Left renal cortex interstitium (tissue), 4 donors: ENCODE measurements around the gene PCGF3. TPM values are rescaled to one million over a fixed set of nuclear protein-coding genes. Genes with fewer than 3 reads are reported as not detected.
"Not testable (repeated sequence)": the region's sequence is repeated elsewhere in the genome, so short reads cannot be mapped to it uniquely, and the experiment has no call there.

Experiments
- DNase-seq, 4 donors: peaks; one replicate each; pipeline ENCODE4 v3.0.0-alpha.2; 2013; ENCODE audit warnings: low read depth in 4 of 4, low spot score in 2 of 4, missing footprints in 1 of 4
- polyA plus RNA-seq, 4 donors: library from polyadenylated mRNA; unstranded; fragments of 120-200 nt; gene quantifications; one replicate each; pipeline ENCODE4 v1.2.1, GENCODE V29; 2013; ENCODE audit not compliant: insufficient read length in 4 of 4

PCGF3 gene
- polyA plus RNA-seq, 4 donors, result 56.8 to 102 (median 81.9) TPM

DNA sequence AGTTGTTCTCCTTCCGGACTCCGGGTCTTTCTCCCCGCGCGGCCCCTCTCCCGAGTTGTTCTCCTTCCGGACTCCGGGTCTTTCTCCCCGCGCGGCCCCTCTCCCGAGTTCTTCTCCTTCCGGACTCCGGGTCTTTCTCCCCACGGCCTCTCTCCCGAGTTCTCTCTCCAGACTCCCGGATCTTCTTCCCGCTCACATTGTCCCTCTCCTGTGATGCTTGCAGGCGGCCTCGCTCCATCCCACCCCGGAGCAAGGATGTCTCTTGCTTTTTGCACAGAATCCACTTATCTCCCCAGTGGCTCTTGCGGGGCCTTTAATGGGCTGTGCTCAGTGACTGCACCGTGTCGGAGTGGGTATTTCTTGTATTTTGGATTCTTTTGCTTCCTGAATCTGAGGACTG is 54.2 kb downstream of the PCGF3 start:
- DNase-seq, result not testable (repeated sequence)

DNA sequence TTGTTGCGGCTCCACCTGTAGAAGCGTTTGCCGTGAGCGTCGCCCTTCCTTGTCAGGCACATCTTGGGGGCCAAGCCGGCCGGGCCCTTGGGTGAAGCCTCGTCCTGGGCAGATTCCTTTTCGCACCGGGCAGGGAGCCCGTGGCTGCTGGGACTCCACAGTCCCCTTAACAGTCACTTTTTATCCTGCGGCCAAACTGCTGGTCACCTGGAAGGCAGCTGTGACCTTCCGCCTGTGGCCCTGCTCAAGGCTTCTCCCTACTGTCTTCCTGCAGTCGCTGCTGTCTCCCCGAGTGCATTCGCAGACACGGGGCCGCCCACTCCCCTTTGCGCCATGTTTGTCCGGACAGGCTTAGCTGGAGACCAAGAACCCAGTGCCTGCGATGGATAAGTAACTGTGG is 55.0 kb downstream of the PCGF3 start:
- DNase-seq, result no peak

DNA sequence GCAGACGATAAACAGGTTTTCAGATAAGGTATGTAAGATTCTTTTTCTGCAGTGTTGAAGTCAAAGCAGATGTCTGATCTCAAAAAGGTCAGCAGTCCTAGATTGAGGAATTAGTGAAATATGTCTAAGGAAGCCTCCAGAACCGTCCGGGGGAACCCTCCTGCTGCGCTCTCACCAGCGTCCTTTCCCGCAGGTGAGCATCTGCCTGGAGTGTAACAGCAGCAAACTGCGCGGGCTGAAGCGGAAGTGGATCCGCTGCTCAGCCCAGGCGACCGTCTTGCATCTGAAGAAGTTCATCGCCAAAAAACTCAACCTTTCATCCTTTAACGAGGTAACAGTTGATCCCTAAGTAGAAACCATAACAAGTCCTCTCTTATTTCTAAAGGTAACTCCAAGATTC is 55.5 kb downstream of the PCGF3 start:
- DNase-seq, result no peak

DNA sequence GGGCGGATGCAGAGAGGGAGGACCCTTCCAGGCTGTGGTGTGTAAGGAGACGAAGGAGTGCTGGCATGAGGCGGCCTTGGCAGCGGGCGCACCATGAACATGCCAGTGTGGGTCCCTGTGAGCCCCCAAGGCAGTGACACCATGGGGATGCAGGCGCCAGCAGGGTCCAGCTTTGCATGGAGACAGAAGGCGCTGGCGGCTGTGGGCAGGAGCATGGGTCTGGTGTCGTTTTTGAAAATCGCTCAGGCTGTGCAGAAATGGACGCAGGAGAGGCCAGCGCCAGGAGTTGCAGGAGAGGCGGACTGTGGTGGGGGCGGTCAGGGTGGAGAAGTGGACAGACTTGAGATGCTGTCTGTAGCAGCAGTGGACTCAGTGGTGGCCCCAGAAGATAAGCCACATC is 56.1 kb downstream of the PCGF3 start:
- DNase-seq, result no peak

DNA sequence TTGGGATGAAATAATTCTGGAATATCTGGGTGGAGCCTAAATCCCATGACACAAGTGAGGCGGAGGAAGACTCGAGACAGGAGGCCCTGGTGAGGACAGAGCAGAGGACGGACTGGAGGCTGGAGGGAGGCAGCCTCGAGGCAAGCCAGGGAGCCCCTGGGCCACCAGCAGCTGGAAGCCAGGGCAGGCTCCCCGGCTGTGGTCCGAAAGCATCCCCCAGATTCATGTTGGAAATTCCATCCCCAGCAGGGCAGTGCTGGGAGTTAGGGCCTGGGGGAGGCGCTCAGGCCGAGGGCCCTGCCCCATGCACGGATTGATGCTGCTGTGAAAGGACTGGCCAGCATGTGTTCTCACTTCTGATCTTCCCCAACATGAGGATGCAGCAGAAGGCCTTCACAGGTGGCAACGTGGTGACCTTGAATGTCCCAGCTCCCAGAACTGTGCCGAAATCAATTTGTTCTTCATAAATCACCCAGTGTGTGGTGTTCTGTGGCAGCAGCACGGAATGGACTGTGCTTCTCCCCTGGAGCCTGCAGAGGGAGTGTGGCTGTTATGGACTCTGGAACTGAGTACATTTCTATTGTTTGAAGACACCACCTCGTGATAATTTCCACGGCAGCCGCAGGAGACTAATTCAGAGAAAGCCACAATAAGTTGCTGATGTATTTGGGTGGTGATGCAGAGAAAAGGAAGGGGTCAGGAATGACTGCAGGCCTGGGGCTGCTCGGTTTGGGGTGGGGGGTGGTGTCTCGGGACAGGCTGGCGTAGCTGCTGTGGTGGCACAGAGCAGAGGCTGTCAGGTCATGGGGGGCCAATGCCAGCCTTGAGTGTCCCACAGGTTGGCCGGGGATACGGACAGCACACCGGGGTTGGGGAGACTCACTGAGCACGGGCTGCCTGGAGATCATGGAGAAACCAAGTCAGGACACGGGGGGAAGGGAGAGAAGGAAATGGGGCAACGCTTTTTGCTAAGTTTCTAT is 56.9 kb downstream of the PCGF3 start:
- no peak for DNase-seq

DNA sequence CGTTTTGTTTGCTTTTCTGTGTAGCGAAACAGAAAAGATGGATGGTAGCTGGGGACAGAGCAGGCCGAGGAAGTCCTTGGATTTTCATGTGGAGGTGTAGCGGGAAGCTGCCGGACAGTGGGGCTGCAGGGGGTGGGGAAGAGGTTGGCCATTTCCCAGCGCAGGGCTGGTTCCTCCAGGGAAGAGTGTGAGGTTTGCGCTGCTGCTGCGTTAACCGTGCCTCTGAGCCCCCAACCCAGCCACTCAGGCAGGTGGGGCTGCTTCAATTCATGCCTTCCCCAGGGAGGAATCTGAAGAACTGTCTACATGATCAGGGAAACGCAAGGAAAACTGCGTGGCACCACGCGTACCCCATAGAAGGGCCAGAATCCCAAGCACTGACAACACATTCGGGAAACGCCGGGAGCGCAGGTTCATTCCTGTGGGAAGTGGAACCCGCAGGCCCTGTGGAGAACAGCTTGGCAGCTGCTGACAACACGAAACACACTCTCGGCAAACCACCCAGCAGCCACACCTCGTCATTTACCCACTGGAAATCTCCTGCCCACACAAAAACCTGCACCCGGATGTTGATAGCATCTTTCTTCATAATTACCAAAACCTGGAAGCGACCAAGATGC is 57.7 kb downstream of the PCGF3 start:
- no peak for DNase-seq

DNA sequence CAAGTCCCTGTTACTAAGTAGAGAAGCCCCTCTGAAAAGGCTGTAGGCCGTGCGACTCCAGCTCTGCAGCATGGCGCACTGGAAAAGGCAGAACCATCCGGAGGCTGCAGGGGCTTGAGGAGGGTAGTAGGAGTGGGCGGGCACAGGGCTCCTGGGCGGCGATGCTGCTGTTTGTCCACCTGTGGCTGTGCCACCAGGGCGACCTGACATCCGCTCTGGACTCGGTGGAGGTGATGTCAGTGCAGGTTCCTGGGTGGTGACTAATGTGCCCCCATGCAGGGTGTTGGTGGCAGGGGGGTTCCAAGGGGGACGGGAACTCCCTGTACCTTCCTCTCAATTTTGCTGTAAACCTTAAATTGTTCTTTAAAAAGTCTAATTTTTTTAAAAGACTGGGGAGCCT is 58.3 kb downstream of the PCGF3 start:
- DNase-seq, result no peak

DNA sequence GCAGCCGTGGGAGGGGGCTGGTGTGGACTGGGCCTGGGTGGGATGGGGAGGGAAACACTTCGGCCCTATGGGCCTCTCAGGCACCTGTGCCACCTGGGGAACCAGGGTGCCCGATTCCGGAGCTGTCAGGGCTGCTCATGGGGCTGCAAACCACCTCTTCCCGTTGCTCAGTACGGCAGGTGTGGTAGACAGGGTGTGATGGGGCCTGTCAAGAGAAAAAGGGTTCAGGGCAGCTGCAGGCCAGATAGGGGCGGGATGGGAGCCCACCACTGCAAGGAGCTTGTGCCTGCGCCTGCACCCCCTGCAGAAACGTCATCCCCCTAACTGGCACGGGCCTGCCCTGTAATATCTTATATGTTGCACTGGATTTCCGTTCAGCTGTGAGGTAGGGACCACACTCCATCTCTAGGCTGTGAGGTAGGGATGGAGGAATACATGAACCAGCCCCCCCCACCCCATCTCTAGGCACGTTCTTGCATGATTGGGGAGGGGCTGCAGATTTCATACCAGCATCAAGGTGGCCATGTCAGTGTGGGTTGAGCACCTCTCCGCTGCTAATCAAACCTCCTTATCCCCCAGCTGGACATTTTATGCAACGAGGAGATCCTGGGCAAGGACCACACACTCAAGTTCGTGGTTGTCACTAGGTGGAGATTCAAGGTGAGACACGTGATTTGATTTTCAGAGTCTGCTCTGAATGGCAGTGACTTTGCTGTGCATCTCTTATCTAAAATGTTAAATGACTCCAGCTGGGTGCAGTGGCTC is 59.0 kb downstream of the PCGF3 start:
- no peak for DNase-seq

DNA sequence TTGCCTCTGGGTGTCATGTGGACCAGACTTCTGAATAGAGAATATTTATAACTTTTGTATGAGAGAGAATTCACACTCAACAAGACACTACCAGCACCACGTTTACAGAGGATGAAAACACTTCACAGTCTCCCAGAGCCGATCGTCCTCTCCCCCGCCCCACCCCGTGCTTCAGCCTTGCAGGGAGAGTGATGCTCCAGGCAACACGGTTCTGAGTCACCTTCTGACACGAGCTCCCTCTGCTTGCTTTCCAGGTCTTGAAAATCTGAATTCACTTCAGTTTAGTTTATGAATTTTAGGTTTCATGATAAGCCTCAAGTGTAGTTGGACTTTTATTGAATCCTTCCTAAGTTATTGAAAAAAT is 60.5 kb downstream of the PCGF3 start:
- no peak for DNase-seq

DNA sequence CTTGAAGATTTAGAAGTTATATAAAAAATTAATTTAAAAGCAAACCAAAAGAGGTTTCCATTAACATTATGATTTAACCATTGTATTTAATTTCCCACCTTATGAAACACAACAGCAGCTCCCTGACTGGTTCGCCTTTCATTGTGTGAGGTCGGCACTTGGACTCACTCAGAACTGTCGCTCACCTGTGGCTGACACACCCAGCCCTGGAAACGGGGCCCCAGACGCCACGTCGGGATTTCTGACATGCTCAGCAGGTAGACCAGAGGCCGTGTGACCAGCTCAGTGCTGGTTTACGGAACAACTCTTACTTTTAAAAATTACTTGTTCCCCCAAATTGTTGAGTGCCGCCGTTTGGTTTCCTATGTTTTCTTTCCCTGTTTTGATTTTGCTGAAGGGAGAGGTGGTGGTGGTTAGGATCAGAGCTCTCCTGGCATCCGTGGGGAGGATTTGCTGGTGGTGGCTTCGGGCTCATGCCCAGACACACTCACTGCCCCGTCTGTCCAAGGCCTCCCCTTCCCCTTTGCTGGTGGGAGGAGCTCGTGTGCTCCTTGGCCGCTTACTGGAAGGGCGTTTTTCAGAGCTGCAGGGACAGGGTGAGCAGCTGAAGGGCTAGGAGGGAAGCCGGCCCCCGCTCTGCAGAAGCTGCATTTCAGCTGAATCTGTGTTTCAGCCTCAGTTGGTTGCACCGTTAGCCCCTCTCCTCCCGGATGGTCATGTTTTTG is 61.1 kb downstream of the PCGF3 start:
- no peak for DNase-seq

DNA sequence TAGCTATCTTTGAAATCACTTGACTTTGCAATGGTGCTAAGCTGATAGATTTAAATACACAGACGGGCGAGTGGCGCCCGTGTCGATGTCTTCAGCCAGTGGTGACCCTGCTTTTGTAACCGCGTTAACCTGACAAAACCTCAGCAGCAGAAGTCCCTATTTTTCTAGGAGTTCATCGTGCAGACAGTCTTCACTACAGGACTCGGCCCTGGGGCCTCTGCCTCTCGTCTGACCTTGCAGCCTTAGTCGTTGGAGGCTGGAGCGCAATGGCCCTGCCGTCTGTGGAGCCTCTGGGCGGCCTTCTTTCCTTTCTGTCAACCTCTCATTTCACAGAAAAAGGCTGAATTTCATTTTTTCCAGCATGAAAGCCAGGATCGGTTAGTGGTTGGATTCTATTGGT is 62.4 kb downstream of the PCGF3 start:
- DNase-seq, result no peak

DNA sequence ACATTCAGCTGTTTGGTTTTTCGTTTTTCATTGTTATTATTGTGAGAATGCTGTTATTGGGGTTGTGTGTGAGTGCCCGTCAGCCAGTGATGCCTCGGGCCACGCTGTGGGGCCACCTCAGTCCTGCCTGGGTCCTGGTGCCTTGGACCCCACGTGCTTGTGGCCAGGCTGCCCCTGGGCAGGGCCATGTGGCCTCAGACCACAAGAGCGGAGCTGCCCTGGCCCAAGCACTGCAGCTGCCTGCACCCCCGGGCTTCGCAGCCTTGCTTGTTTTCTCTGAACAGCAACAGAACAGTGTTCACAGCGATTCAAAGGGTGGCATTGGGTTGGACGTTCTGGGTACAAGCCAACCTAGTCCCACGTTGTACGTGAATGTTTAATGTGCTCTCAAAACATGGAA is 63.4 kb downstream of the PCGF3 start:
- DNase-seq, result no peak

DNA sequence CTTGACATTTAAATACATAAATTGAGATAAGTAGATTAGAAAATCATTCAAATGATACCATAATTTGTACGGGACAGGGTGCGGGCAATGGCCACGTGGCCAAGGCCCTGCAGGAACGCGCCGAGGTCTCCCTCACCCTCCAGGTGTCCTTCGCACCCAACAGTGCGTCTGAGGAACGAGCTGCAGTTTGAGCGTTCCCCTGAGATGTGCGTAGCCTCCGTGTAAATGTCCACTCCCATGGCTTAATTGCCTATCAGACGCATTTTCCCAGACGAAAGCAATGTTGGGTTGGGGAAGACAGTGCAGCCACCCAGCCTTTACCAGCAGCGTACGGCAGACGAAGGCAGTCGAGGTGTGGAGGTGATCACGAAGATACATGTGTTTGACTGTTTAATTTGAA is 63.9 kb downstream of the PCGF3 start:
- DNase-seq, result no peak

DNA sequence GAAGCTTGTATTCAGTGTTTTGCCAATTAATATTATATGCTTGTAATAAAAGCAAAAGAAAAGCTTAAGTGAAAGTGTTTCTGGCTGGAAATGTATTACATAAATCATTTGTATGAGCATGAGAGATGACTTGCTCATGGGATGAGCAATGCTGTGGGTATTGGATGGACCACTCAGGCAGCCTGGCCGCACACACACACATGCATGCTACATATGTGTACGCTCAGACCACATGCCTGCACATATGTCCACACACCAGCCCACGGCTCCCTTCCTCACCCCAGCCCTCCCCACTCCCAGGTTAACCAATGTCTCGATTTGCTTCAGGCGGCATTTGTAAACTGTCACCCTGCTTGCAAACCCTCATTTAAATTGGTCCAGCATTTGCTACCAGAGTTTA is 64.4 kb downstream of the PCGF3 start:
- DNase-seq, result no peak

DNA sequence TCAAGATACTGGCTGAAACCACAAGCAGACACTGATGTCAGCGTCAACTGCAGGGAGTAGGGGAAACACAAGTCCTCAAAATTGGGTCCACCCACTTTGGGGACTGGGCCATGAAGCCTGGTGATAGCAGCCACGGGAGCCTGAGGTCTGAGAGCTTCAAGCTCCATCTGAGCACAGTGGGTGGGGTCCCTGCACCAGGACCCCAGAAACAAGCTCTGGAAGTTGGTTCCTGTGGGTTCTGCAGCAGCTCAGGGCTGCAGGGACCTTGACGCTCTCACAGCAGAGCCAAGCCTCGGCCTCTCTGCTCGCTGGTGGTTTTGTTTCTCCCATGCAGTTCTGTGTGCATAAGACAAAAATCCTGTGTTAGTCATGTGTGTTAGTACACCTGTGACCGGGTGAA is 65.8 kb downstream of the PCGF3 start:
- DNase-seq, result no peak

DNA sequence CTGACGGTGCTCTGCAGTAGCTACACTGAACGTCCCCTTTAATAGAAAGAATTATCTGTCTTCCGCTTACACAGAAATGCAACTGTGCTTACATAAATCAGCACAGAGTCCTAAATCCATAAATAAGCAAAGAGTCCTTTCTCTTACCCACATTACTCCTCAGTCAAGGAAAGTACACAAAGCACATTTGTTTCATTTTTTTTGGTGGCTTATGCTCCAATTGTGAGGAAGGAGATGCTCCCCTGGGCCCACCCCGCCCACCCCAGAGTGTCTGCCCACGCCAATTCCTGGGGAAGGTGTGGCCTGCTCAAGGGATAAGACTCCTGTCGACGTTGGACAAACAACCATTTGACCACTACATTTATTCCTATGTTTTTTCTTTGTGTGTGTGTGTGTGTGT is 66.5 kb downstream of the PCGF3 start:
- DNase-seq, result no peak

DNA sequence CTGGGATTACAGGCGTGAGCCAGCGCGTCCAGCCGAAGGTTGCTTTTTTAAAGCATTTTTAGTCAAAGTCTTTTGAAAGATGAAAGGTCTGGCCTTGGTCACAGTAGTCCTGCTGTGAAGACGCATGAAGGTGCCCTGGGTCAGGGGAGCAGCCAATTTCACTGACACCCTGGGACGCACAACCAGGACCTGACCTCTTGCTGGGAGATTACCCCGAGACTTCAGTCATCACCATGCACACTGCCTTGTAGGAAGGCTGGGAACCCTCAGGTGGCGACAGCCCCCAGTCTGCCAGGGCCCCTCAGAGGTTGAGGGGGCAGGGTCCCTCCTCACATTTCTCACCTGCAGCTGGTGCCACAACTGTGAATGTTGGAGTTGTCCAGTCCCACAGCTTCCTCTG is 67.1 kb downstream of the PCGF3 start:
- DNase-seq, result no peak

DNA sequence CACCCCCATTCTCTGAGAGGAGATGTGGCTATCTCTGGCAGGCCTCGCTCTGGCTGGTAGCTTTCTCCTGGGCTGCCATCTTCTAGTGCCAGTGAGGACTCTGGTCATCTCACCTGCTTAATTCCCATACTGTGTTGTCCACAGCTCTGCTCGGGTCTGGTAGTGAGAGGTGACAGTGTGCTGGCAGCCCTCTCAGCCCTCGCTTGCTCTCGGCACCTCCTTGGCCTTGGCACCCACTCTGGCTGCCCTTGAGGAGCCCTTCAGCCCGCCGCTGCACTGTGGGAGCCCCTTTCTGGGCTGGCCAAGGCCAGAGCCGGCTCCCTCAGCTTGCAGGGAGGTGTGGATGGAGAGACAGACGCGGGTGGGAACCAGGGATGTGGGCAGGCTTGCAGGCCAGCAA is 67.6 kb downstream of the PCGF3 start:
- DNase-seq, result no peak

DNA sequence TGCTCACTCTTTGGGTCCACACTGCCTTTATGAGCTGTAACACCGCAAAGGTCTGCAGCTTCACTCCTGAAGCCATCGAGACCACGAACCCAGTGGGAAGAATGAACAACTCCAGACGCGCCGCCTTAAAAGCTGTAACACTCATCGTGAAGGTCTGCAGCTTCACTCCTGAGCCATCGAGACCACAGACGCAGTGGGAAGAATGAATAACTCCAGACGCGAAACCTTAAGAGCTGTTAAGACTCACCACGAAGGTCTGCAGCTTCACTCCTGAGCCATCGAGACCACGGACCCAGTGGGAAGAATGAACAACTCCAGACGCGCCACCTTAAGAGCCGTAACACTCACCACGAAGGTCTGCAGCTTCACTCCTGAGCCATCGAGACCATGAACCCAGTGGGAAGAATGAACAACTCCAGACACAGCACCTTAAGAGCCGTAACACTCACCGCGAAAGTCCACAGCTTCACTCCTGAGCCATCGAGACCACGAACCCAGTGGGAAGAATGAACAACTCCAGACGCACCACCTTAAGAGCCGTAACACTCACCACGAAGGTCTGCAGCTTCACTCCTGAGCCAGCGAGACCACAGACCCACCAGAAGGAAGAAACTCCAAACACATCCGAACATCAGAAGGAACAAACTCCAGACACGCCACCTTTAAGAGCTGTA is 68.9 kb downstream of the PCGF3 start:
- not testable (repeated sequence) for DNase-seq

DNA sequence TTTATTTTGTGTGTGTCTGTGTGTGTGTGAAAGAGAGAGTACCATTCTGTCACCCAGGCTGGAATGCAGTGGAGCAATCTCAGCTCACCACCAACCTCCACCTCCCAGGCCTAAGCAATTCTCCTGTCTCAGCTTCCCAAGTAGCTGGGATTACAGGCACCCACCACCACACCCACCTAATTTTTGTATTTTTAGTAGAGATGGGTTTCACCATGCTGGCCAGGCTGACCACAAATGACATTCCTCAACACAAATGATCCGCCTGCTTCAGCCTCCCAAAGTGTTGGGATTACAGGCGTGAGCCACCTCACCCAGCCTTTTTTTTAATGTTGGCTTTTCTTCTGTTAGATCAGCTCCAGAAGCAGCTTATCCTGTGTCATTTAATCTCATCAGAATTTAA is 69.9 kb downstream of the PCGF3 start:
- DNase-seq, result not testable (repeated sequence)
